ENCODE data around the gene MTNR1B.

The MTNR1B gene

GRCh38 chr11:93025558-93026255 is 56.3 kb downstream of the MTNR1B start:
- no peak overlapping the region for H3K4me3 ChIP-seq (ENCODE audit: low read length)
- DNase-seq (ENCODE audit: low read depth, low spot score): no peak

GRCh38 chr11:93028960-93029522 is 59.6 kb downstream of the MTNR1B start:
- H3K4me3 ChIP-seq (ENCODE audit: low read length): no peak overlapping the region
- no peak for DNase-seq (ENCODE audit: low read depth, low spot score)

GRCh38 chr11:93031386-93031785 is 61.9 kb downstream of the MTNR1B start:
- no peak overlapping the region for H3K4me3 ChIP-seq (ENCODE audit: low read length)
- no peak for DNase-seq (ENCODE audit: low read depth, low spot score)

Measured in Jurkat, Clone E6-1 (cell line).